GM19240 (cell line): ENCODE results near the gene FGD2.
"Not testable (repeated sequence)": the region's sequence is repeated elsewhere in the genome, so short reads cannot be mapped to it uniquely, and the experiment has no call there.

Source experiments
- DNase-seq: peaks from one replicate; pipeline ENCODE4 v3.0.0; 2011; ENCODE audit warnings: low spot score; ENCODE audit not compliant: insufficient read length

The FGD2 gene

DNA sequence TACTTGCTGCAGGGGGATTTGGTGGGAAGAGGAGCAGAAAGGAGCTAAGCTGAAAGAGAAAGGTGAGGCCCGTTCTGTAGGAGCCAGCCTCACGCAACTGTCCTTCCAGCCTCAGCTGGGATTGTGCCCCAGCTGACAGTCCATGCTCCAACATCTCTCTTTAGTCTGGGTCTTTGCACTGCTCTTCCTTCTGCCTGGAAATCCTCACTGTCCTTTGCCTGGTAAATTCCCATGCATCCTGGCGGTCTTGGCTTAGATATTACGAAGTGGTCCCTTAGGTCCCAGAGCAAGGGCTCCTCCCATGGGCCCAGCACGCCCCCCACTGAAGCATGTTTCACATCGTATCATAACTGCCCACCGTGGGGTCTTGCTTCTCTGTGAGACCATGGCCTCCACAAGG lies 52.2 kb downstream of the FGD2 start:
- DNase-seq = no peak

GRCh38 chr6:37058084-37058586 lies 52.7 kb downstream of the FGD2 start:
- no peak for DNase-seq

GRCh38 chr6:37058984-37059343 lies 53.5 kb downstream of the FGD2 start:
- DNase-seq = not testable (repeated sequence)

- no peak for DNase-seq
Measured at GRCh38 chr6:37059344-37060194, 54.1 kb downstream of the FGD2 start.

DNA sequence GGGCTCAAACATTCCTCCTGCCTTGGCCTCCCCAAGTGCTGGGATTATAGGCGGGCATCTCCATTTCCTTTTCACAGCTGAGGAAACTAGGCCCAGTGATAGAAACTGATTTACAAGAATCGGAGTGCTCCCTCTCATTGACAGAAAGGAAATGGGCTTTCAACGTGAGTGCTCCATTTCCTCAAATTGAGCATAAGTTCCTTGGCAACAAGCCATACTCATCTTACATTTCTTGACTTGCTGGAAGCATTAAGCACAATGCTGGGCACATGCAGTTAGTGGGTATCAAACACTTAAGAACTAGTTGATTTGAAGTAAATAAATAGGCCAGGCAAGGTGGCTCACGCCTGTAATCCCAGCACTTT lies 54.7 kb downstream of the FGD2 start:
- DNase-seq = no peak

GRCh38 chr6:37061157-37061804 lies 55.8 kb downstream of the FGD2 start:
- no peak for DNase-seq

GRCh38 chr6:37062424-37062823 lies 57.0 kb downstream of the FGD2 start:
- no peak for DNase-seq

GRCh38 chr6:37068356-37069270 lies 63.2 kb downstream of the FGD2 start:
- no peak for DNase-seq

DNA sequence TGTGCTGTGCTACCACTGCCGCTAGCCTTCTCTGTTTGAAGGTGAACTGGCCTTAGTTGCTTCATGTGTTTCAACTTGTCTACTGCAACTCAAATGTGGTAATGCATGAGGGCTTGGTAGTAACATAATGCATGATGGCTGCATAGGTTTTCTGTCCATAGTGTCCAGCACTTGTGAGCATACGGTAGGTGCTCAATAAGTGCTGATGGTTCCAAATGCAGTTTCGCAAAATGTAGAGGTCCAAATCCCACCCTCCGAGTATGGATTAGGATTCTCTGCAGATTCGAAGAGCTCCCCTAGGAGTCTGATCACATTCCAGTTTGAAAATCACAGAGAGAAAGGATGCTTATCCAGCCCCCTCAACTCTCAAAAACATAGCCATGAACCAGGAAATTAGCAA lies 64.2 kb downstream of the FGD2 start:
- DNase-seq = no peak

DNA sequence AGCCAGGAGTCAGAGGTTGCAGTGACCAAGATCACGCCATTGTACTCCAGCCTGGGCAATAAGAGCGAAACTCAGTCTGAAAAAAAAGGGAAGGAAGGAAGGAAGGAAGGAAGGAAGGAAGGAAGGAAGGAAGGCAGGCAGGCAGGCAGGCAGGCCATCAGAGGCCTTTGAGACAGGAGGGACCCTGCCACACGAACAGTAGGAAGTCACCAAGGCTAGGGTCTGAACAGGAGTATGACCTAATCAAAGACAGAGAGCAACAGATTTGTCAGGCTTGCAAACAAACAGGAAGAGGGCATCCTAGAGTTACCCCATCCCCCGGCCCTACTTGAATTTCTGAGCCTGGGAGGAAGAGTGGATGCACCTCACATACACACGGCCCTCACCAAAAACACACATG lies 67.1 kb downstream of the FGD2 start:
- no peak for DNase-seq

DNA sequence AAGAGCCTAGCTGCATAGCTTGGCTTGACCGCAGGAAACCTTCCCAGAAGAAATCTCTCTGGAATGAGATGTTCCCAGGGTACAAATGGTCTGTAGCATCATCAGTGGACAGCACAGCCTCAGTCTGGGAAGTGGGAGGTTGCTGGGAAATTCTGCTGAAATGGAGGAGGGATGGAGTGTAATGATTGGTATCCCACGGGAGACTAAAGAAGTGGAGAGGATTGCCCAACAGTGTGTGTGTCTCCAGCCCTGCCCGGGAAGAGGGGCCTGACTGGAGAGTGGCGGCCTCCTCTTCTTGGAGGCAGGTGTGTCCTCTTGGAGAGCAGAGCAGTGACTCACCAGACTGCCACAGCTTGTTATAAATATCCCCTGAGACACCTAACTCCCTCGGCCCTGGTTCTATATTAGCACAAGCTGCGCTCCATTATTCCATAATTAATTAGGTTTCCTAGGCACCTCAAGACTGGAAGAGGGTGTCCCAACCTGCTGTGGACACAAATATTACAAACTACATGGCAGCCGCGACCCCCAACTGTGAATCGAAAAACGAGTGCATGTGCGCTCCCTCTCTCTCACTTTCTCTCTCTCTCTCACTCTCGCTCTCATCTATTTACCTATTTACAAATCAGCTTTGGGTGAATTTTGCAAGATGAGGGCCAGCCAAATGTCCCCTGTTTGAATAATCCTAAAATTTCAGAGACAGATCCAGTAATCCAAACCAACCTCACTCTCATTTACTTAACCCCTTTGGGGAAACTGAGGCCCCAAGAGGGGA lies 68.8 kb downstream of the FGD2 start:
- no peak for DNase-seq

DNA sequence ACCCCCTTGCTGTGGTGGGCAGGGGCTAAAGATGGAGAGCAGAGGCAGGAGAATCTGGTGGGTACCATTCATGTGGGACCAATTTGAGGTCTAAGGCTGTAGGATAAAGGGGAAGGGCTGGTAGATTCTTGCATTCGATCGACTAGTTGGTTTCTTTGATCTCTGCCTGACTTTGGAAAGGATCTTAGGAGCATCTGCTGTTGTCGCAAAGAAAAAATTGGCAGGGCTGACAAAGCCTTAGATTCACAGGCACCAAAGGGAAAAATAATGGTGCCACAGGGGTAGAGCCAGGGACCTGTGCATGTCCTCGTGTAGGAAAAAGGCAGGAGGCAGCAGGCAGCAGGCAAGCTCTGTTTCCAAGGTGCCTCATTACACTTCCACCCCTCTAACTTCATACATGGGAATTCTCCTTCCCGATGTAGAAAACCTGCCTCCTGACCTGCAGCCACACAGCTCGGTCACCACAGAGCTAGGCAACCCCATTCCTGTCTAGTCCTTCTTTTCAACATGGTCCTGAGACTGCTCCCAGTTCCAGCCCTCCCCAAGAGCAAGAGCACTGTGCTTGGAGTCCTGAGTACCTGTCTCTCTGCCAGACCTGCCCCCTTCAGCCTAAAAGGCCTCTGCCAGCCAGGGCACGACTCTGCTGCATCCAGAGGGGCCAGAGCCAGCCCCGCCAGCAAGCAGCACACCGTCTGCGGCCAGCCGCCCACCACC lies 71.9 kb downstream of the FGD2 start:
- DNase-seq = no peak

DNA sequence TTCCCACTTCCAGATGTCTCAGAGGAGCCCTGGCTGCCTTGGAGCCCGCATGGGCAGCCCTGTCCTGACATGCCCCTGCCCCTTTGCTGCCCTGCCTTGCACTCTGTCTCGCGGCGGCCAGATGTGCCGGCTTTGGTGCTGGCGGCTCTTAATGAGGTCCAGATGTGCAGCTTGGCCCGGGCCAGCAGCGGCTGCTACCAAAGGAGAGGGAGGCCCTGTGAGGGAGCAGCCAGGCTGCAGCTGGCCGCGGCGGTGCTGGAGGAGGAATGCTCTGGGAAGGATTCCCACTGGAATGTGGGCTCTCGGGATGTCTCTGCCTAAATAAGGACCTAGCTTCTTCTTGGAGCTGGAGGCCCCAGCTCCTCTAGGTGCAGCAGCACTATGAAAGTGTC lies 72.4 kb downstream of the FGD2 start:
- no peak for DNase-seq
